Colonic mucosa (tissue), 4 donors: ENCODE measurements around the gene TUBA3D. TPM values are rescaled to one million over a fixed set of nuclear protein-coding genes. Genes with fewer than 3 reads are reported as not detected.
"Not testable (repeated sequence)": the region's sequence is repeated elsewhere in the genome, so short reads cannot be mapped to it uniquely, and the experiment has no call there.

Experiments used
- DNase-seq: peaks from one replicate; pipeline ENCODE4 v3.0.0-alpha.2; 2020
- H3K27ac ChIP-seq: fragments of 200-600 bp; one replicate; pipeline ENCODE4 v1.8.0; 2021
- H3K27me3 ChIP-seq: fragments of 200-600 bp; one replicate; pipeline ENCODE4 v1.8.0; 2021
- H3K36me3 ChIP-seq: fragments of 200-600 bp; one replicate; pipeline ENCODE4 v1.8.0; 2021
- H3K4me1 ChIP-seq: fragments of 200-600 bp; one replicate; pipeline ENCODE4 v1.8.0; 2021; ENCODE audit warnings: mild to moderate bottlenecking
- H3K4me3 ChIP-seq: fragments of 200-600 bp; one replicate; pipeline ENCODE4 v1.8.0; 2021
- H3K9ac ChIP-seq, 2 donors: one replicate each; pipeline ENCODE4 v1.7.0; 2013; ENCODE audit warnings: control low read depth in 2 of 2, low read depth in 2 of 2, low read length in 2 of 2
- H3K9me3 ChIP-seq: fragments of 200-600 bp; one replicate; pipeline ENCODE4 v1.8.0; 2021
- intact Hi-C: fragments of 100-400 bp; cut with DNase I; formaldehyde crosslinking; loops from one replicate; pipeline ENCODE4 v1.14.1; 2022
- total RNA-seq, 2 donors: library from RNA; stranded (reverse); fragmentation: NEBNext Ultra II Directional in 1 of 2; extraction: Animal tissue kit (Norgen Biotek cat#: 25700) in 1 of 2; gene quantifications; one replicate each; pipeline ENCODE4 v1.2.1, GENCODE V29; 2021
- TF ChIP-seq, protein P1 (sequence below): fragments of 200-600 bp; IDR thresholded peaks from one replicate; pipeline ENCODE4 v1.8.0; 2022; ENCODE audit warnings: antibody characterized with exemption, mild to moderate bottlenecking
- donor health status: healthy.
- donor health status: DM: no; HTN: no; CAD: no.
- donor health status: DM: no; HTN: no; CAD: no.

The TUBA3D gene
- total RNA-seq, result not detected

DNA sequence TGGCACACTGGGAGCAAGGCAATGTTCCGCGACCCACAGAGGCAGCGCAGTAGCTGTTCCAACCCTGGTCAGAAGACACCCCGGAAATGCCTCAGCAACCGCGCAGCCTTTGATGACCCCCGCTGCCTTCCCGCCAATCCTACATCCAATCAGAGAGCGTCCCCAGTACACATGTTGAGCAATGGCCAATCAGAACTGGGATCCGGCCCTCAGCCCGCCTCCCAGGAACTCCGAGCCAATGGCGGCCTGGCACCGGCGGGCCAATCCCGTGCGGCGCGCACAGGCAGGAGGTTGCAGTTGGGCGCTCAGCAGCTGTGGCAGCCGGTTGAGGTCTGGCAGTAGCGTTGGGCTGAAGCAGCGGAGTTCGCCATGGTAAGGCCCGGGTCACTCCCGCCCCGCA, at the start of gene TUBA3D:
TSS of gene TUBA3D (plus strand) at position 289 of the 400 bp plus-strand sequence. CDS start at position 370, 81 bp downstream.
- Histone ChIP-seq H3K4me1 (no peaks in the 10 kb centered on the region), H3K9ac (no peak within 1 kb of the TSS), H3K9me3 (no peaks in the 10 kb centered on the region), H3K27me3 (no peaks in the 10 kb centered on the region), H3K27ac (no peak within 1 kb of the TSS), H3K4me3 (no peak within 1 kb of the TSS), H3K36me3 (no peaks in the 10 kb centered on the region)
- TF ChIP-seq, protein P1, sequence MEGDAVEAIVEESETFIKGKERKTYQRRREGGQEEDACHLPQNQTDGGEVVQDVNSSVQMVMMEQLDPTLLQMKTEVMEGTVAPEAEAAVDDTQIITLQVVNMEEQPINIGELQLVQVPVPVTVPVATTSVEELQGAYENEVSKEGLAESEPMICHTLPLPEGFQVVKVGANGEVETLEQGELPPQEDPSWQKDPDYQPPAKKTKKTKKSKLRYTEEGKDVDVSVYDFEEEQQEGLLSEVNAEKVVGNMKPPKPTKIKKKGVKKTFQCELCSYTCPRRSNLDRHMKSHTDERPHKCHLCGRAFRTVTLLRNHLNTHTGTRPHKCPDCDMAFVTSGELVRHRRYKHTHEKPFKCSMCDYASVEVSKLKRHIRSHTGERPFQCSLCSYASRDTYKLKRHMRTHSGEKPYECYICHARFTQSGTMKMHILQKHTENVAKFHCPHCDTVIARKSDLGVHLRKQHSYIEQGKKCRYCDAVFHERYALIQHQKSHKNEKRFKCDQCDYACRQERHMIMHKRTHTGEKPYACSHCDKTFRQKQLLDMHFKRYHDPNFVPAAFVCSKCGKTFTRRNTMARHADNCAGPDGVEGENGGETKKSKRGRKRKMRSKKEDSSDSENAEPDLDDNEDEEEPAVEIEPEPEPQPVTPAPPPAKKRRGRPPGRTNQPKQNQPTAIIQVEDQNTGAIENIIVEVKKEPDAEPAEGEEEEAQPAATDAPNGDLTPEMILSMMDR, result no peak
- DNase-seq, result no peak
- intact Hi-C loops, result no loop called here

DNA sequence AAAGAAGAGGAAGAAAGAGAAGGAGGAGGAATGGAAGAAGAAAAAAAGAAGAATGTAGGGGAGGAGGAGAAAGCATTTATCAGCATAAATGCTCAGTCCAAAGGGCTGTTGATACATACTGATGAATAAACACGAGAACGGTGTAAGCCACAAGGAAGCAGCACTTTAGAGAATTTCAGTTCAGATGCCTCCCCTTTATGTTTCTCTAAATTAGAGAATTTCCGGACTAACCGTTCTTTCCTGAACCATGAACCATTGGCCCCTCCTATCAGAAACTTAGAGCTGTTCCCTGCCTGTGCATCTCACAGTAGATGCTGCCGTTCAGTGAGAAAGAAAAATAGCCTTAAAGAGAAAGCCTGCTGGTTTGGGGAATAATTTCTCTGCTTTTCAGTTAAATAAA, 49.2 kb upstream of the TUBA3D start:
- TF ChIP-seq, protein P1, result no peak
- H3K9ac ChIP-seq, result no peak overlapping the region
- no peaks in the 10 kb centered on the region for H3K36me3 ChIP-seq
- H3K4me1 ChIP-seq, result no peaks in the 10 kb centered on the region
- peaks cover 18% of the 10 kb centered on the region for H3K27me3 ChIP-seq
- no peak for DNase-seq
- intact Hi-C loops, result no loop called here
- no peaks in the 10 kb centered on the region for H3K9me3 ChIP-seq
- H3K4me3 ChIP-seq, result no peak overlapping the region
- no peak overlapping the region for H3K27ac ChIP-seq

DNA sequence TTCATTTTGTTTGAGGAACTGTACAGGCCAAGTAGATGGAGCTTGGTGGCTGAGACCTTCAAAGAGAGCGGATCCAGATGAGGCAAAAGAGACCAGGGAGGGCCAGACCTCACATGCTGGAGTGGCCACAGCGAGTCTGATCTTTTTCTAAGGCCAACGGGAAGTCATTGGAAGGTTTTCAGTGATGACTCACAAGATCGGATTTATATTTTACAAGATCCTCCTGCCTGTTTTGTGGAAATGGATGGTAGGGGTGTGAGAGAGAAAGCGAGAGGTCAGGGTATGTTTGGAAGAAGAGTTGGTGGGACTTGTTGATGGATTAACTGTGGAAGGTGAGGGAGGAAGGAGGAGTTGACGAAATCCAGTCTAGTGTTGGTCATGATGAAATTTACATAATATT, 44.6 kb upstream of the TUBA3D start:
- H3K9ac ChIP-seq, result no peak overlapping the region
- no peaks in the 10 kb centered on the region for H3K4me1 ChIP-seq
- no peak overlapping the region for H3K4me3 ChIP-seq
- no peak overlapping the region for H3K27ac ChIP-seq
- H3K27me3 ChIP-seq, result peaks cover 6% of the 10 kb centered on the region
- no peaks in the 10 kb centered on the region for H3K36me3 ChIP-seq
- intact Hi-C loops, result no loop called here
- no peaks in the 10 kb centered on the region for H3K9me3 ChIP-seq
- TF ChIP-seq, protein P1, result no peak
- no peak for DNase-seq

DNA sequence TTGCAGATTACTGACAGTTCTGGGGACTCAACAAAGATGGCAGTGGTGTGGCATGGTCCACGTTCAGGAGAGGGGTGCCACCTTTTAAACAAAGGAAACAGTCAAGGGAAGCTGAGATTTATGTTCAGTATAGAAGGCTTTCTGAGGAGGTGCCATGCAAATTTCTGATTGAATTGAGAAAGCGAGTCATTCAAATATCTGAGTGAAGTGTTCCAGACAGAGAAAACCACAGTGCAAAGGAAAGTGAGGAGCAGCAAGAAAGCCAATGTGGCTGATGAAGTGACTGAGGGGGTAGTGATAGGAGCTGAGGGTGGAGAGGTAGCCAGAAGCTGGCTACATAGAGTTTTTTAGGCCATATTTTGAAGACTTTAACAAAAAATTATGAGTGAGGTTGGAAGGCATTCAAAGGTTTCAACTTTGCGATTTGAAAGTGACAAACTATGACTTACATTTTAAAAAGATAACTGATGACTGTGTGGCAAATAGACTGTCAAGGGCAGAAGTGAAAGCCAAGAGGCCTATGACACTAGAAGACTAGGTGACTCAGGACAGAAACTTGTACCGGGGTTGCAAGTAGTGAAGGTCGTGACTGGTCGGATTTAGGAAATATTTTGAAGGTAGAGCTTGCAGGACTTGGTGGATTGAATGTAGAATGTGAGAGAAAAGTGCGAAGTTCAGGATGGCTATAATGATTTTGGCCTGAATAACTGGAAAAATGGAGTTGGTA, 35.0 kb upstream of the TUBA3D start:
- intact Hi-C loops, H3K4me1 ChIP-seq, H3K27ac ChIP-seq, H3K27me3 ChIP-seq, H3K9me3 ChIP-seq, H3K4me3 ChIP-seq, H3K36me3 ChIP-seq, DNase-seq, H3K9ac ChIP-seq: not testable (repeated sequence)

DNA sequence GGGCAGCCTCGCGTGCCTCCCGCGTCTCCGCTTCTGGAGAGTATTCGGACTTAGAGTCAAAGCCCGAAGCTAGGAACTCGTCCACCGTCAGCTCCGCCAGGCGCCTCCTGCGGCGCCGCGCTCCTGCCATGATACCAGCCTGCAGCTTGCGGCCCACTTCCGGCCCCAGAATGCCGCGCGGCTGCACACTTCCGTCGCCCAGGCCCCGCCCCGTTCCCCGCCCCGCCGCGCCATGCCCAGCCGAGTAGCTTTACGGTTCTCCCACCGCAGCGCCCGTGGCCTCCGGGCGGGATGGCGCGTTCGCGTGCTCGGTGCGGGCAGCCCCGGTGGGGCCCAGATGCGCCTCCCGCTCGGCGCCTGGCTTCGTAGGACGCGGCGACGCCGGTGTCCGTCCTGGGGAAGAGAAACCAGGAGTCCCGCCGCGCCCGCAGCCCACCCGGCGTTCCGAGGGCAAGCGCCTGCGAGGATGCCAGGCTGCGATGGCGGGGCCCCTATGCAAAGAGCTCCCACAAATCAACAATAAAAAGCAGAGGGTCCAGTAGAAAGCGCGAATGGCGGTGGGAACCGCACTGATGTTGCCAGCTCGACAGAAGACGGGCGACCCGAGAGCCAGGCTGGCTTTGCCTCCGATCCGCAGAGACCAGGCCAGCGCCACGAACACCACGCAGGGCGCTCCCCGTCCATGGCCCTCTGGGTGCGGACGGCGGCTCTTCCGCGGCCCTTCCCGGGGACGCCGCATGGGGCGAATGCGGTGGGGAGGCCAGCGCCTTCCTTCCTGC, 31.0 kb upstream of the TUBA3D start:
- H3K4me1 ChIP-seq, H3K9me3 ChIP-seq, H3K4me3 ChIP-seq, intact Hi-C loops, H3K9ac ChIP-seq, H3K27me3 ChIP-seq, DNase-seq, H3K36me3 ChIP-seq, H3K27ac ChIP-seq: not testable (repeated sequence)

DNA sequence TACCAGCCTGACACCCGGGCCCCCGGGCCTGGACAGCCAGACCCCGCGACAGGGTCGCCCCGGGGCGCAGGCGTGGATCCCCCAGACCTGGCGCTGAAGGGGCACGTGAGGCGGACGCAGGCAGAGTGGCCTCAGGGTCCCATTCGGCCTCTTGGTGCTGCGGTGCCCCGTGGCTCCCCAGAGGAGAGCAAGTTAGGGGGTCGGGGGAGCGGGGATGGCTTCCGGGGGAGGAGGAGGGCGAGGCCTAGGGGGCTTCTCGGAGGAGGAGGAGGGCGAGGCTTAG, 30.5 kb upstream of the TUBA3D start:
- H3K4me3 ChIP-seq, H3K36me3 ChIP-seq, intact Hi-C loops, DNase-seq, H3K9ac ChIP-seq, H3K27me3 ChIP-seq, H3K4me1 ChIP-seq, H3K9me3 ChIP-seq, H3K27ac ChIP-seq: not testable (repeated sequence)

DNA sequence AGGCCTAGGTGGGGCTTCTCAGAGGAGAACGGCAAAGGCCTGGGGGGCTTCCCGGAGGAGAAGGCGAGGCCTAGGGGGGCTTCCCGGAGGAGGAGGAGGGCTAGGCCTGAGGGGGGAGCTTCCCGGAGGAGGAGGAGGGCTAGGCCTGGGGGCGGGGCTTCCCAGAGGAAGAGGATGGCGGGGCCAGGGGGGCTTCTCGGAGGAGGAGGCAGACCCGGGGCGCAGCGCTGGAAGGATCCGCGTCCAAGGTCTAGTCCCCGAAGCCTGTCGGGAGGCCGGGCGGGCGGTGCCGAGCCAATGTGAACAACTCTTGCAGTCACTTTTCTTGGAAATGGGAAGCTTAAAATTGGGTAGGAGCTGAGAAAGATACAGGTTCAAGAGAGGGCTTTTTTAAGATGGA, 30.0 kb upstream of the TUBA3D start:
- H3K4me1 ChIP-seq, result no peaks in the 10 kb centered on the region
- TF ChIP-seq, protein P1, result no peak
- H3K36me3 ChIP-seq, result no peaks in the 10 kb centered on the region
- no peaks in the 10 kb centered on the region for H3K9me3 ChIP-seq
- H3K27ac ChIP-seq, result no peak overlapping the region
- intact Hi-C loops, result no loop called here
- H3K27me3 ChIP-seq, result no peaks in the 10 kb centered on the region
- no peak overlapping the region for H3K4me3 ChIP-seq
- no peak for DNase-seq
- no peak overlapping the region for H3K9ac ChIP-seq

DNA sequence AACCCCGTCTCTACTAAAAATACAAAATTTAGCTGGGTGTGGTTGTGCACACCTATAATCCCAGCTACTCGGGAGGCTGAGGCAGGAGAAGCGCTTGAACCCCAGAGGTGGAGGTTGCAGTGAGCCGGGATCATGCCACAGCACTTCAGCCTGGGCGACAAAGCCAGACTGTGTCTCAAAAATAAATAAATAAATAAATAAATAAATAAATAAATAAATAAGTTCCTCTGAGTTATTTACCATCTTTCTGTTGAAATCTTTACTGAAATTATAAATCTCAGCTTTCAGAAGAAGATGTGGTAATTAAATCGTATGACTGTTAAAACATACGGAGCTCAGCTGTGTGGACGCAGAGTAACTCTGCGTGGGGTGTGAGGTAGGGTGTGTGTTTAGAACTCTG, 27.9 kb upstream of the TUBA3D start:
- H3K4me3 ChIP-seq, H3K4me1 ChIP-seq, intact Hi-C loops, H3K27me3 ChIP-seq, H3K36me3 ChIP-seq, H3K9ac ChIP-seq, H3K9me3 ChIP-seq, DNase-seq, H3K27ac ChIP-seq: not testable (repeated sequence)

DNA sequence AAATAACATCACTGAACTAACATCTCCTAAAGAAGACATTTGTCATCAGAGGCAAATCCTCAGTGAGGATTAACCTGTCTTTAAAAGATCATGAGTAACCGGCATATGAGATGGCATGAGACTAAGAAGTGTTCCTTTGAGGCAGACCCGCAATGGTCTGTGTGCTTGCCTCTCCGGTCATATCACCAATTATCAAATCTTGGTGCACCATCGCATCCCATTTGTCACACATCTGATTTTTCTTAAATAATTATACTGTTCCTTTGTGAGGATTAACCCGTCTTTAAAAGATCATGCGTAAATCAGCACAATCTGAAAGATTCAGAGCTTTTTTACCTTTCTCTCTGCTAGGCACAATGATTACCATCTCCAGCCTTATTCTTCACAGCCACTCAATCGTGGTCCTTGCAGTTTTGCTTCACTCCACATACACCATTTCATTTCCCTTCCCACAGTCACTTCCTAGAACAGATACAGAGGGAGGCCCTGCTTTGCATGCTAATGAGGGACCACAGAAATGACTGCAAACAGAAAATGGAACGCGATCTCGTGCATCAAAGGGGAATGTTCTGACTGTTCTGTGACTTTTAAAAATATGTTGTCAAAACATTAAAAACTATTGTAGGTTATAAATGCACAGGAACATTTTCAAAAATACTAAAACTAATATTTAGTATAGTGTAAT, 24.5 kb upstream of the TUBA3D start:
- H3K4me1 ChIP-seq, H3K36me3 ChIP-seq, H3K27me3 ChIP-seq, H3K27ac ChIP-seq, H3K9ac ChIP-seq, DNase-seq, H3K4me3 ChIP-seq, intact Hi-C loops, H3K9me3 ChIP-seq: not testable (repeated sequence)
